CD1c-positive myeloid dendritic cell (primary cell): ENCODE data around the gene NCOA3.
"Not testable (repeated sequence)": the region's sequence is repeated elsewhere in the genome, so short reads cannot be mapped to it uniquely, and the experiment has no call there.

Experiments
- DNase-seq: peaks from one replicate; pipeline ENCODE4 v3.0.0-alpha.2; 2016; ENCODE audit errors: extremely low spot score

Gene NCOA3

DNA sequence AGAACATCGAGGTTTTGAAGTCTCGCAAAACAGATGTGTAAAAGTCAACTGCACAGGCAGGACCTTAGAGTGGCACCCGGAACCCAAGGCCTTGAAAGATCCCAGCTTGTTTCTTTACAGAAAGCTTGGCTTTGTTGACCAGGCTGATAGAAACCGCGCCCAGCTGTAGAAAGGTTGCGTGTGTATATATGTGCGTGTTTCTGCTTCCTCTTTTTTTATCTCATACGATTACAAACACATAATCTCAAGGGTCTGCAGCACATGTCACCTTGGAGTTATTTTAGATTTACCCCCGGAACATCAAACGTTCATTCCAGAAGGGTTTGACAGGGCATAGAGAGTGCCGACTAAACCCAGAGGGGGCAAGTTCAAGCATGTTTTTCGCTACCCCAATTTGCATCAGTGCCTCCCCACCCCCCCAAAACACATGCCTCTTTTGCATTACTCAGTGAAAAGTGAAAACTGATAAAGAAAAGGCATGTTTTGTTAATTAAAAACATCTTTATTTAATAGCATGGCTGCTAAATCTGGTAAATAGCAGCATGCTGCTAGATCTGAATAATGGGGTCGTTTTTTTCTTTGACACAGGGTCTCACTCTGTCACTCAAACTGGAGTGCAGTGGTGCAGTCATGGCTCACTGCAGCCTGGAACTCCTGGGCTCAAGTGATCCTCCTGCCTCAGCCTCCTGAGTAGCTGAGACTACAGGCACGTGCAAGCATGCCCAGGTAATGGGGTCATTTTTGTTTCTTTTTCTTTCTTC, 33.2 kb upstream of the NCOA3 start:
- DNase-seq = peak; percentile 47

GRCh38 chr20:47475419-47476044, 26.2 kb upstream of the NCOA3 start:
- DNase-seq = no peak

GRCh38 chr20:47476452-47476851, 25.2 kb upstream of the NCOA3 start:
- no peak for DNase-seq

DNA sequence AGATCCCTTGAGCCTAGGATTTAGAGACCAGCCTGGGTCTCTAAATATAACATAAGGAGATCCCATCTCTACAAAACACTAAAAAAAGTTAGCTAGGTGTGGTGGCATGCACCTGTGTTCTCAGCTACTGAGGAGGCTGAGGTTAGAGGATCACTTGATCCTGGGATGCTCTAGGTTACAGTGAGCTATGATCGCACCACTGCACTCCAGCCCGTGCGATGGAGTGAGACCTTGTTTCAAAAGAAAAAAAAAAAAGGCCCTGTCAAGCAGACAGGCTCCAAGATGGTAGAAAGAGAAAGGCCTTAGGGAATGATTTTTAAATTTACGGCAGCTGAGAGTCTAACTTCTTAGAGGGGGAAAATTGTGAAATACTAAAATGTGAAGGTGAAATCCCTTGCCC, 22.6 kb upstream of the NCOA3 start:
- no peak for DNase-seq

- DNase-seq = peak; percentile 64
These were observed 22.2 kb upstream of the NCOA3 start for GRCh38 chr20:47479506-47479905.

DNA sequence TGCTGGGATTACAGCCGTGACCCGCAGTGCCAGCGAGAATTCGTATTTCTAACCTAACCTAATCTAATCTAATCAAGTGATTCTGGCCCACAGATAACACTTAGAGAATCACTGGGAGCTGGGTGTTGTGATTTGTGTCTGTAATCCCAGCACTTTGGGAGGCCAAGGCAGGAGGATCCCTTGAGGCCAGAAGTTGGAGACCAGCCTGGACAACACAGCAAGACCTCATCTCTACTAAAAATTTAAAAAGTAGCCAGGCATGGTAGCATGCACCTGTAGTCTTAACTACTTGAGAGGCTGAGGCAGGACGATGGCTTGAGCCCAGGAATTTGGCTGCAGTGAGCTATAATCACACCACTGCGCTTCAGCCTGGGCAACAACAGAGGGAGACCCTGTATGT, 21.4 kb upstream of the NCOA3 start:
- DNase-seq = no peak

- no peak for DNase-seq
These were observed 21.0 kb upstream of the NCOA3 start for GRCh38 chr20:47480705-47481104.

DNA sequence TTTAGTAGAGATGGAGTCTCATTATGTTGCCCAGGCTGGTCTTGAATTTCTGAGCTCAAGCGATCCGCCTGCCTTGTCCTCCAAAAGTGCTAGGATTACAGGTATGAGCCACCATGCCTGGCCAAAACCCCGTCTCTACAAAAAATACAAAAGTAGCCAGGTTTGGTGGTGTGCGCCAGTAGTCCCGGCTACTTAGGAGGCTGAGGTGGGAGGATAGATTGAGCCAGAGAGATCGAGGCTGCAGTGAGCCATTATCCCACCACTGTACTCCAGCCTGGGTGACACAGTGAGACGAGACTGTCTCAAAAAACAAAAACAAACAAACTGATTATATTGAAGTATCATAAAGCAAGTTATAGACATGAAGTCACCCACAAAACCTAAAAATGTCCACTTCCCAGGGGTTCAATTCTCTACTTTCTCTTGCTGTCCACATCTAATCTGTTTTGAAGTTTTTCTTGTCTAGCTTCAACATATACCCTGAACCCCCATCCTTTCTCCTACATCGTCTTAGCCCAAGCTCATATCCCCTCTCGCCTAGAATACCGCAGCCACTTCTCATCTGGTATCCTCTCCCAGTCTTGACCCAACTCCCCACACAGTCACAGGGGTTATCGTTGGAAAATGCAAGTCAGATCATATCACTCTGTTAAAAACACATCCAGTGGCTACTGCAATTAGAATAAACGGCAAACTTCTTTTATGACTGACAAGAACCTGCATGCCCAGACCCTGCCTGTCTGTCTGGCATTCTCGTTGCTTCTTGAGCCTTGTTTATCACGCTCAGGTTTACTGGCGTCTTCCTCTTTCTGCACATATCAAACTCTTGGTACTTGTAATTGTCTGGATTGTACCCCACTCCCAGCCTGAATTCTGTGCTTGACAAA, 20.1 kb upstream of the NCOA3 start:
- no peak for DNase-seq

DNA sequence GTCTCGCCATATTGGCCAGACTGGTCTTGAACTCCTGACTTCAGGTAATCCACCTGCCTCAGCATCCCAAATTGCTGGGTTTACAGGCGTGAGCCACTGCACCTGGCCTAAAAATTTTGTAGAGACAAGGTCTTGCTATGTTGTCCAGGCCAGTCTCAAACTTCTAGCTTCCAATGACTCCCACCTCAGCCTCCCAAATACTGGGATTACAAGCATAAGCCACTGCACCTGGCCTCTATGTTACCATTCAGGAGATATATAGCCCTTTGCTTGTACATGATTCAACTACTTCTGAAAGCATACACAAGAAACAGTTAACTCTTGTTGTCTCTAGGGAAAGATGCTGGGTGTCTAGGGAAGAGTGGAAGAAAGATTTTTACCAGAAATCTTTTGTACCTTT, 19.0 kb upstream of the NCOA3 start:
- no peak for DNase-seq

DNA sequence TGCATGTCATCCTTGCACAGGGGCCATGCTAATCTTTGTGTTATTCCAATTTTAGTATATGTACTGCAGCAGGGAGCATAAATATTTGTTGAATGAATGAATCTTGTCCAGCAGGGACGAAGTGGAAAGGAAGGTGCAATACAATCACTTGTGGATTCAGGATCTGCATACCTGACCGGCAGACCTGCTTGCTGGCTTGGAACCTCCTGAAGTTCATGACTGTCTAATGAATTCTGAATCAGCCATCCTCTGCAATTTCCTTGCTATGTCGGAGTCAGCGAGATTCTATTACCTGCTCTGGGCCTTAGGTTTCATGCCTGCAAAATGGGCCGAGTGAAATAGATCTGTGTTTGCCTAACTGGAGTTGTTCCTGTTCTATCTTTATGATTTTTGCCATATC, 17.4 kb upstream of the NCOA3 start:
- DNase-seq = no peak

DNA sequence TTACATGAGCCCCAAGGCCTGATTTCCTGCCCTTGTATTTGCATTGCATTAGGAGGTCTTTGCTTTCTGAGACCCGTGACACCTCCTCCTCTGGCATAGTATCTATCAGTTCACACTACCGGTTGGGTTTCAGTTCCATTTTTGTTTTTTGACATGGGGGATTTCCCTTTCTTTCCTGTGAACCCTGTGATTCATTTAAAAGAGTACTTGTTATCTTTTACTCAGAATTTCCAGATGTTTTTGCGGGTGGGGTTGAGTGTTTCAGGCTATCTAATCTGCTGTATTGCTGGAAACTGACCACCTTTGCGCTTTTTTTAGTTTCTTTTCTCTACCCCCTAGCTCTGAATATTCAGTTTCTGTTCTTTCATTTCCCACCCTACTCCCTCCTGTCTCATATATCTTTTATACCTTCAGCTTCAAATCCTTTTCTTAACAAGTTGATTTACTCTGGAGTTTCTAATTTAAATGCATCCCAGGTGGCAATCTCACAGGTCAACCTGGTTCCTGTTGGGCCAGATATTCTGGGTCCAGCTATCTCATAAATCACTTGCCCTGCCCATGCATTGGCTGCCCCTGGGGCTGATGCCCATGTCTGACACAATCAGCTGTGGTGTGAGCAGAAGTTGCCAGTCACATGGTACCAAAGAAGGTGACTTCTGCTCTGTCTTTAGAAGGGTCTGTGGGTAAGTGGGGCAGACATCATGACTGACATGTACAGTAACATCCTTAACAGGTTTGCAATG, 14.3 kb upstream of the NCOA3 start:
- DNase-seq = peak; percentile 92

DNA sequence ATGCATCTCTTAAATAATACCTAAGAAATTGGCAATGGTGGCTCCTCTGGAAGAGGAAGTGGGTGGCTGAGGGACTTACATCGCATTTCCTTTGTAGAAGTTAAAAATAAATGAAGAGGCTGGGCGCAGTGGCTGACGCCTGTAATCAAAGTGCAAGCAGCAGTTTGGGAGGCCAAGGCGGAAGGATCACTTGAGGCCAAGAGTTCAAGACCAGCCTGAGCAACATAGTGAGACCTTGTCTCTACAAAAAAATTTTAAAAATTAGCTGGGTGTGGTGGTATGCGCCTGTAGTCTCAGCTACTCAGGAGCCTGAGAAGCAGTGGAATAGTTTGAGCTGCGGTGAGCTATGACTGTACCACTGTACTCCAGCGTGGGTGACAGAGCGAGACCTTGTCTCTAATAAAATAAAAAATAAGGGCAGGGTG, 12.2 kb upstream of the NCOA3 start:
- peak; percentile 81 for DNase-seq

DNA sequence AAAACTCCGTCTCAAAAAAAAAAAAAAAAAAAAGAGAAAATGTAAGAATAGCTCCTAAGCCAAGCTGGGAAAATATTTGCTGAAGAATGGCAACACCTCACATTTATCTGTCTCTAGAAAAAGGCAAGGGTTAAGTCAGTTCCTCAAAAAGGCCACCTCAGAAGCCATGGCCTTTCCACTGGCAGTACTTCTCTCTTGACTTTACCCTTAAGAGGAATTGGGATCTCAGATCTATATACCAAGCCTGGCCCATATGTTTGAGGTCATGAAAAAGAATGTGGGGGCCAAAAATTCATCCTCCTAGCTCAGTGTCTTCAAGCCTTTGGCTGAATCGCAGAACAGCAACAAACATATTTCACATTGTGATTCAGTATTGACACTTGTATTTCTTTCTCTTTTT, 10.9 kb upstream of the NCOA3 start:
- DNase-seq = peak; percentile 78

- DNase-seq = no peak
These were observed 9.4 kb upstream of the NCOA3 start for GRCh38 chr20:47492284-47492683.

DNA sequence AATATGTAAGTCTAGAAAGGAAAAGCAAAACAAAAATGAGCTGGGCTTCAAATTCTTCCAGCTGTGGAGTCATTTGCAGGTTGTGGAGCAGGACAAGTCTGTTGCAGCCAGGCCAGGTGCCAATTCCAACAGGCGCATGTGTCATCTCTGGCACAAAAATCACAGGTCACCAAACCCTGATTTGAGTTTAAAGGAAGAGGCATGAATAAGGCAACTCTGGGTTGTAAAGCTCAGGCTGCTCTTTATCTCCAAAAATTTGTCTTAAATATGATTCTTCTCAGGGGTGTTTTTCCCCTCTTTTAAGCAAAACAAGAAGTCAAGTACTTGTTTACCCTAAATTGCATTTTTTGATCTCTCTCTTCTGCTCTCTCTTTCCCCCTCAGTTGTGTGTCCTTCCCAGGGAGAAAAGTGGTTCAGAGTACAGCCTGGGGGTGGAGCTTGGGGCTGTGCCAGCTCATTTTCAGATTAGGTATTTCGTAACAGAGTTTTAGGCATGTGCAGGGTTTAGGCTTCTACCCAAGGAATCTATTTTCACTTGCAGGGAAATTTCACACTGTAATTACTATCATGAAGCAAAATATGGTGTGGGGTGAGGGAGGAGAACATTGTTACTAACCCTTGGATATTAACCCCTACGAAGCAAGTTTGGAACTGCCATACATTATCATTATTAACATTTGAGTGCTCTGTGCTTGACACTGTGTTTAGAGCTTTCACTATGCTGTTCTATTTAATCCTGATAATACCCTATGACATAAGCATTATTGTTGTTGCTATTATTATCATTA, 8.3 kb upstream of the NCOA3 start:
- DNase-seq = peak; percentile 71

DNA sequence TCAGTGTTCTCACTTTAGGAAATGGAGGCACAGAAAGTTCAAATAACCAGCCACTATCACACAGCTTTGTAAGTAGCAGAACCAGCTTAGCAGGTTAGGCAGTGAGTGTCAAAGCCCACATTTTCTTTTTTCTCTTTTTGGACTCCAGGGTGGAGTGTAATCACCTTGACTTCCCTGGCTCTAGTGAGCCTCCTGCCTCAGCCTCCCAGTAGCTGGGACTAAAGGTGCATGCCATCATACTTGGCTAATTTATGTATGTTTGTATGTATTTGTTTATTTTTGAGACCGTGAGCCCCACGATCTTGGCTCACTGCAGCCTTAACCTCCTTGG, 7.8 kb upstream of the NCOA3 start:
- DNase-seq = no peak

DNA sequence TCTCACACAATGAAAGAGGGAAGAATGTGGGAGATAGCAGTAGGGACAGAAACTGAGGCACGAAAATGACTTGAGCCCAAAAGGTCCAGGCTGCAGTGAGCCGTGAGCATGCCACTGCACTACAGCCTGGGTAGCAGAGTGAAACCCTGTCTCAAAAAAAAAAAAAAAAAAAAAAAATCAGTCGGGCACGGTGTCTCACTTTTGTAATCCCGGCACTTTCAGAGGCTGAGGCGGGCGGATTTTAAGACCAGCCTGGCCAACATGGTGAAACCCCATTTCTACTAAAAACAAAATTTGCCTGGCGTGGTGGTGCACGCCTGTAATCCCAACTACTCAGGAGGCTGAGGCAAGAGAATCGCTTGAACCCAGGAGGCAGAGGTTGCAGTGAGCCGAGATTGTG, 7.1 kb upstream of the NCOA3 start:
- not testable (repeated sequence) for DNase-seq

DNA sequence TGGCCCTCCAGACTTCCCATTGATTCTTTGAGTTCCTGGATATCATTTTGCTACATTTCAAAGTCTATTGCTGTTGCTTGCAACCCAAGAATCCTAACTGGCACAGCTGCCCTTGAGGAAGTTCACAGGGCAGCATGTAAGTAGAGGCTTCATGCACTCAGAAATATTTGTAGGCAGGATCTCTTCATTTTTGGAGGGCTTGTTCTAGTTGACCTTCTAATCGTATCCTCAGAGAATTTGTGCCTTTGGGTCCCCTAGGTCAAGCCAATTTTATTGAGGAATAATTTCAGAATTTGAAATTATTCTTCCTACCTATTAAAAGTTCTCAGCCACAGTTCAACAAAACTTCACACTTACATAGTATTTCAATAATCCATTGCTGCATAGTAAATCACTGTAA, 5.6 kb upstream of the NCOA3 start:
- DNase-seq = no peak

DNA sequence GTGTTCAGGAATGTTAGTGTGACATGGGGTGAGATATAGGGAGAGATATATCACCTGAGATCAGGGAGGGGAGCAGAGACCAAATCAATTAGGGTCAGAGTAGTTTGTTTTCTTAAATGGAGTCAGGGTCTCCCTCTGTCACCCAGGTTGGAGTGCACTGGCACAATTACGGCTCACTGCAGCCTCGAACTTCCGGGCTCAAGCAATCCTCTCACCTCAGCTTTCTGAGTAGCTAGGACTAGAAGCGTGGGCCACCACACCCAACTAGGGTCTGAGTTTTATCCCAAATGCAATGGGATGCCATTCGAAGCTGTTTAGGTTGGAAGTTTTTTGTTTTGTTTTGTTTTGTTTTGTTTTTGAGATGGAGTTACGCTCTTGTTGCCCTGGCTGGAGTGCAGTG, 3.1 kb upstream of the NCOA3 start:
- DNase-seq = no peak

GRCh38 chr20:47499053-47499452, 2.6 kb upstream of the NCOA3 start:
- no peak for DNase-seq

- not testable (repeated sequence) for DNase-seq
These were observed 1.6 kb upstream of the NCOA3 start for GRCh38 chr20:47500082-47500481.
